IPS-NIHi7 (cell line): Measurements from ENCODE around the gene RBM18.

ENCODE experiments used
- DNase-seq: peaks from one replicate; pipeline ENCODE4 v3.0.0; 2012; ENCODE audit warnings: mixed read lengths; ENCODE audit errors: extremely low spot score

RBM18 gene

DNA sequence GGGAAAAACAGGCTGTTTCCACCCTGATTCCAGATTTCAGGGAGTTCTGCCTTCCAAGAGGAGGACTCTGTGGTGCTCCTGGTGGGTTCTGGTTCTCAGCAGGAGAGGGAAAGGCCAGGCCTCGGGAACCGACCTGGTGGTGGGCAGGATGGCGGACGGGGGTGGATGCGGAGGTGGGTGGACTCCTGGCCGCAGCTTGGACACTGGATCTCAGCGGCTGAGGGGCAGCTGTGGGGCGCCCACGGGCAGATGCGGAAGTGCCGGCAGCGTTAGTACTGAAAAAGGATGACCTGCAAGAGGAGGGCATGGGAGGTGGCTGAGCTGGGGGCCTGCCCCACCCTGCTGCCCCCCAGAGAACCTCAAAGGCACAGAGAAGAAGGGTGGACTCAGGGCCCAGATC is 60.1 kb downstream of the RBM18 start:
- DNase-seq = no peak

DNA sequence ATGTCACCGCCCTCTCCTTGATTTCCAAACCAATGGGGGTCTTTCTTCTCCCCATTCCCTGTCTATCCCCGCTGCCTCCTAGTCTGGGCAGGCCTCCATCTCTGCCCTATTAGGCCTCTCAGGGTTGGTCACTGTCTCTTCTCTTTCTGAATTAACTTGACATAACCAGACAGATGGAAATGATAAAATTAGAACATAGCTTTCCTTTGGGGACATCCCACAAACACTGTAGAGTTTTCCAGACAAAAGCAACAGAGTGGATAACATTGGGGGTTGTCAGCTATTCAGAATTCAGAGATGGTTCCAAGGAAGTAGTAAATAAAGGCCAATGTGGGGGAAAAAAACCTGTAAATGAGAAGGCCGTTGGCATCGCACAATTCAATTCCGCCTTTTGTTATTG is 60.6 kb downstream of the RBM18 start:
- peak; percentile 11 for DNase-seq

DNA sequence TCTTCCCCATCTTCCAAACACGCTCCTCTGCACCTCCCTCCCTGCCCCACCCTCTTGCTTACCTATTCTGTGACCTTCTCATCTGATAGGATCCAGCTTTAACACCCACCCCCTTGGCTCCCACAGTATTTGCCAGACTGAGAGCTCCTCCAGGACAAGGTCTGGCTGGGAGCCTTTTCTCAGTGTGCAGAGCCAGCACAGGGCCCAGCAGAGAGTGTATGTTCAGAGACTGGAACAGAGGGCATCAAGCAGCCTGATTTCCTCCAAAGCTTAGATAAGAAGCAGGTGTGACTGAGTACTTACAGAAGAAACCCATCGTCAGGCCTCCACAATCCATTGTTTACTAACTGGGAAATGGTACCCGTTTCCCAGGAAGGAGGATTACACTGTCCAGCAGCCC is 62.5 kb downstream of the RBM18 start:
- DNase-seq = peak; percentile 6

DNA sequence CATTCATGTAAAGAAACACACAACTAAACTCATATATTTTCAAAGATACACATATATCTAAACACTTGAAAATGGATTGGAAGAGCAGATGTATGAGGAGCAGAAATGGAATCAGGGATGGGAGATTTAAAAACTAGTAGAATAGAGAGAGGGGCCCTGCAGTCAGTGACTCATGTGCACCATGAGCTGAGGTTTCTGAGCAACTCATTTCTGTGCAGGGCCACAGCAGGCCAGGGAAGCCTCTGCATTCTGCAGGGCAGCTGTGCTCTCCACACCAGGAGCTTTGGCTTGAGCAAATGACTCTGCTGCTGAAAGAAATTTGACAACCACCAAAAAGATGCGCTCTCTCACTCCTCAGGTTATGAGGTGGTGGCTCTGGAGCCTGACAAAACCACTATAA is 63.0 kb downstream of the RBM18 start:
- no peak for DNase-seq

DNA sequence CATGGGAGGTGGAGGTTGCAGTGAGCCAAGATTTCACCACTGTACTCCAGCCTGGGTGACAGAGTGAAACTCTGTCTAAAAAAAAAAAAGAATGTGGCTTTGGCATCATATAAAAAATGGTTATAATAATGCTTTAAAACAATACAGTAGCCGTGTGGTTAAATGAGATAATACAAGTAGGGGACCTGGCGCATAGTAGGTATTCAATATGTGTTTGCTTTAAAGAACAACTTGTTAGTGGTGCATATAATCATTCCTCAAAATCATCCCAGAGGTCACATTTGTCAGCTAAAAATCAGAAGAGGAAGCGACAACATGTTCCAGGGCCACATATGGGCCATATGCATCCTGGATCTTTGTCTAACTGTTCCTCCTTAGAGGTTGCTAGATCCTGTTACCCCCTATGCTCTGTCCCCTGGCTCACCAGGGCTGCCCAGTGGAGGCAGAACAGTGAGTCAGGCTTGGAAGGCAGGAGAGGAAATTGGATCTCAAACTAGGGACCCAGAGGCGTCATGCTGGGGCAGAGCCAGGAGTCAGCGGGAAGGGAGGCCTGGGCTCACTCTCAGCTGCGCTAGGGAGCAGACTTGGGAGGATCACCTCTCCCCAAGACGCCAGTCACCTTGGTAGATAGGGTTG is 63.6 kb downstream of the RBM18 start:
- DNase-seq = peak; percentile 12

DNA sequence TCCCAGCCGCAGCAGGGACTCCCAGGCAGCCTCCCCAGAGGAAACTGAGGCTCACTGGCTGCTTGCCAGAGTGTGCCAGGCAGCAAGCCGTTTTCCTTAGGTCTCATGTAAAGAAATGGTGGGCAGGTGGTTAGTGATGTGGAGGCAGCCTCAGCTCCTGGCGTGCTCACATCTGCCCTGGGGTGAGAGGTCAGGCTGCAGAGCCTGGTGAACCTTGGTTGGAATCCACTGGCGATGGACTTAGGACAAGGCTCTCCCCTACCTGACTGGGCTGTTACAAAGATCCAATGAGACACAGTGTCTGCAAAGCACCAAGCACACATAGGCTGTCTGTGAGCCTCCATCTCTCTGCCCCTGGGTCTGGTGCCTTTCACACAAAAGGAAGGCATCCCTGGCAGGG is 66.8 kb downstream of the RBM18 start:
- DNase-seq = no peak

DNA sequence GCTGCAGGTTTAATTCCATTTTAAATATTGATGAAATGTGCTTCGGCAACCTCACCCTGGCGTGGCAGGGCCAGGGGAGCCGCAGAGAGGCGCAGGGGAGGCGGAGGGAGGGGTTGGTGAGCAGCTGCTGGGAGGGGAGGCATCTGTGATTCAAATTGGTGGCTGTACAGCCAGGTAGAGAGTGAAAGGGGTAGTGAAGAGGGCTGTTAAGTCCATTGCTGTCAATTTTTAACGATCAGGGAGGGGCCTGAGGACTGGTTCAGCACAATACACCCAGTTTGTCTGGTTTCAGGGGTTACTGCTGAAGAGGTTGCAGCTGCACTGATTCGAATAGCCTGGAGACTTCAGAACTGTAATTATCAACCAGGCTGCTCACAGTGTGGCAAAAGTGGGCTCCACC is 67.2 kb downstream of the RBM18 start:
- DNase-seq = no peak

DNA sequence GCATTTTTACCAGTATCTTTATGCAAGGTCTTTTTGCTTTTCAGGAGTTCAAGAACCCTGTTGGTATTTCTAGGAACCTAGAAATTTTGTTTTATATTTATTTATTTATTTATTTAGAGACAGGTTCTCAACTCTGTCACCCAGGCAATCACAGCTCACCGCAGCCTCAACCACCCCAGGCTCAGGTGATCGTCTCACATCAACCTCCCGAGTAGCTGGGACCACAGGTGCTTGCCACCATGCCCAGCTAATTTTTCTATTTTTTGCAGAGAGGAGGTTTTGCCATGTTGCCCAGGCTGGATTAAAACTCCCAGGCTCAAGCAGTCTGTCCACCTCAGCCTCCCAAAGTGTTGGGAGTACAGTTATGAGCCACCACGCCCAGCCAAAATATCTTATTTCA is 68.8 kb downstream of the RBM18 start:
- DNase-seq = no peak

DNA sequence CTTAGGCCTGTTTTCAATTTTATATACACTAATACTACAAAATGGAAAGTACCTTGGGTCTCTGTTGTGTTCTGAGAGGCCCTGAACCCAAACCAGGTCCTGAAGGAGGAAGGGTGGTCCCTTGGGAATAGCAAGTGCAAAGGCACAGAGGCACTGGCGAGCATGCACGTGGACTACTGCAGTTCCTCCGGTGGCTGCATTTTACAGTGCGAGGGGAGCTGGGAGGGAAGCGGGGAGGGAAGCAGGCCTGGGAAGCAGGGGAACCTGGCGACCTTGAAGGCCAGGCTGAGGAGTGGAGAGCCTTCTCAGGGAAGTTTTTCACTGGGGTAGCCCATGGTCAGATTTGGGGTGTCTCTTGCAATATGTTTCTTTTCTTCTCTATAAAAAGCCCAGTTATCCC is 71.0 kb downstream of the RBM18 start:
- DNase-seq = no peak

DNA sequence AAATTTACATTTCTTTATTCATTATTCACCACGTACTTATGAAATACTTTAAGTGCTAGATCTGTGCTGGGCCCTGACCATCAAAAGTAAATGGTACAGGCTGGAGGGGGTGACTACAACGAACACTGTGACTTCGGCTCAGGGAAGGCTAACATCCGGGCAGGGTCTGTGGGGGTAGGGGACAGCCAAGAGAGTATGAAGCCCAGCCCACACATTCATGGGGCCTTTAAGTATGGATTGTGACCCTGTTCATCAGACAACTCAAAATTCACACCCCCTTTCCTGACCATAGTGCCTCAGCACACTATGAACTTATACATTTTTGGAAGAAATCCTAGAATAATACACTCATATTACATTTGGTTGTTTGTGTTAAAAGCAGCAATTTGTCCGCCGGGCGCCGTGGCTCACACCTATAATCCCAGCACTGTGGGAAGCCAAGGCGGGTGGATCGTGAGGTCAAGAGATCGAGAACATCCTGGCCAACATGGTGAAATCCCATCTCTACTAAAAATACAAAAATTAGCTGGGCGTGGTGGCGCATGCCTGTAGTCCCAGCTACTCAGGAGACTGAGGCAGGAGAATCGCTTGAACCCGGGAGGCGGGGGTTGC is 71.6 kb downstream of the RBM18 start:
- DNase-seq = no peak

DNA sequence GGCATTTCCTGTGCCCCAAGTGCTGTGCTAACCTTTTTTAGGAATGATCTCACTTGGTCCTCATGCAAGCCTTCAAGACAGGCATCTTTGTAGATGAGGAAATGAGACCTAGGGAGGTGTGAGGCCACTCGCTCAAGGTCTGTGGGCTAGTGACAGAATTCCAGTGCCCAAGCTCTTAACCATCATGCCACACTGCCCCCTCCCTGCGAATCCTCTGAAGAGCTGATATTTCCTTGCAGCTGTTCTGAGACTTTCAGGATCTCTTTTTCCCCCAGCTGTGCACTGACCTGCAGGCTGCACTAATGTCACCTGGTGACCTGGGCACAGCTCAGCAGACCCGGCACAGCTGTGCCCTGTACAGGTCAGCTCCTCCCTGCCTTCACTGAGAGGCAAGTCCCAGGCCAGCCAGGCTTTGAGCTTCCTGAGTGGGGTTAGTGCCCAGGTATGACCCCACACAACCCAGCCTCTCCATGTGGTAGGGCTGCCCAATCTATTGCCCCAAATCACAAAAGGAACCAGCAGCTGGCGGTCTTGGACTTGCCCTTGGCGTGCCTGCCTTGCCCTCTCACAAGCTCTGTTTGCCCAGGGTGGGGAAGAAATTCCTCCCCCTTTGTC is 72.3 kb downstream of the RBM18 start:
- no peak for DNase-seq

DNA sequence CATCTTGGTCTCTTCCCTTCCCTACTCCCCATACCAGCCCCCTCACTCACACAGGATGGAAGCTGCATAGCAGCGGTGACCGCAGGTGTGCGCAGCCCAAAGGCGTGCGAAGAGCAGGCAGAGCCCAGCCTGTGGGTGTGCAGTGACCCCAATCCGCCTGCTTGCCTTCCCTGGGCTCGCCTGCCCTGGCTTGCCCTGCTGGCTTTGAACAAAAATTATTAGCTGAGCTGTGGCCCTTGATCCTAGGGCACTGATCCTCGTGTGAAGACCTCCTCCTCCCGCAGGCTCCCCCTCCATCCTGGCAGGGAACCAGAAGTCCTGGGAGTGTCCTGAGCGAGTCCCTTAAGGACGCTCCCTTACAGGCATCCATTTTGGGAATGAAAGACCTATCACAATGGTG is 73.1 kb downstream of the RBM18 start:
- DNase-seq = no peak

DNA sequence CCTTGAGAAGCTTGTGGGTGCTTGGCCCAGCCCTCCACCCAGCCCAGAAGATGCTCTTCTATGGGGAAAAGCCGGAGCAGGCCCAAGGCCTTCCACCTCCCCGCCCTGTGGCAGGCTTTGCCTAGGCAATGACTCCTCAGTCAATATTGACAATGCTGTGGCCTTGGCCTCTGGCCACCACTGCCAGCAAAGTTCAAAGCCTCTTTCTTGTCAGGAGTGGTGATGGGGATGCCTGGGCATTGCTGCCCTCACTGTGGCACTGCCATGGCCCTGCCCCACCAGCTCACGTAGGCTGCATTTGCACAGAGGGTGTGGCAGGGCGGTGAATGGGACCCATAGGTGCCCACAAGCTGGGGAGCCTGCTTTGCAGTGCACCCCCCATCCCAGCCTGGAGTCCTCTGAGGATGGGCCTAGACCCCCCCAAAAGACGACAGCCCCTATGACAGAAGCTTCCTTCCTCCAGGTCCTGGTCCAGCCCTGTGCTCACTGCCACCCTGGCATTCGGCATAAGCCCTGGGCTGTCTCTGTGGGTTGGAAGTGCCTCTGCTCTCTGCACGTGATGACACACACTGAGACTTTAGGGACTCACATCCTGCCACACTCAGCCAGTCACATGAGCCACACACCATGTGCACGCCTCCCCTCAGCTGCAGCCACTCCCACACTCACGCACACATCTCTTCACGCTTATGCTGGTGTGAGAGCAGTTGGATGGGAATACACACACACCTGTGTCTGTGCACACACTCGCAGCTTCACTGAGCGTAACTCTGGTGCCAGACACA is 73.9 kb downstream of the RBM18 start:
- DNase-seq = no peak

DNA sequence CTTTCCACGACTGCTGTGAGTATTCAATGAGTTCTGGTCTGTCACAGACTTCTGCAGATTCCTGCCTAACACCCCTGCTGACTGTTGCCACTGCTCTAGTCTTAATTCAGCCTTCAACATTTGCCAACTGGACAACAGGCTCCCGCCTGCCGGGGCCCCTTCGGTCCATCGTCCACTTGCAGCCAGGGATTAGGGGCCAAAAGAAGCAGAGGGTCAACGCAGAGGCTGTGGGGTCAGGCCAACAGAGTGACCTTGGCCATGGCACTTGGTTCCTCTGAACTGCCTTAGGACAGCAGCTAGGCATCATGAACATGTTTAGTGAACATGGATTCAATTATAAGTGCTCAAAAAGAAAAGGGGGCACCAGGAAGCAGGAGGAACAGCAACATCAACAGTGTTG is 76.3 kb downstream of the RBM18 start:
- no peak for DNase-seq
